NB4 (cell line): ENCODE measurements around the gene MTARC2.

Source experiments
- DNase-seq: peaks from one replicate; pipeline ENCODE4 v3.0.0; 2010; ENCODE audit warnings: low read depth
- H3K4me3 ChIP-seq: one replicate; pipeline ENCODE4 v1.5.1; 2011; ENCODE audit warnings: mild to moderate bottlenecking, low read depth, low read length, moderate library complexity
- MYC ChIP-seq: IDR thresholded peaks from 2 replicates; pipeline ENCODE4 v1.6.1; 2011; ENCODE audit warnings: low read depth, low read length
- POLR2A ChIP-seq: IDR thresholded peaks from 2 replicates; pipeline ENCODE4 v1.6.1; 2011; ENCODE audit warnings: mild to moderate bottlenecking; ENCODE audit not compliant: insufficient read length; ENCODE audit errors: extremely low read depth
- TF ChIP-seq, protein P1 (sequence below): IDR thresholded peaks from one replicate; pipeline ENCODE4 v1.5.1; 2012; ENCODE audit warnings: low read depth, low read length
- TF ChIP-seq, protein P2 (sequence below): IDR thresholded peaks from 2 replicates; pipeline ENCODE4 v1.6.1; 2011; ENCODE audit warnings: low read depth, low read length

The MTARC2 gene

DNA sequence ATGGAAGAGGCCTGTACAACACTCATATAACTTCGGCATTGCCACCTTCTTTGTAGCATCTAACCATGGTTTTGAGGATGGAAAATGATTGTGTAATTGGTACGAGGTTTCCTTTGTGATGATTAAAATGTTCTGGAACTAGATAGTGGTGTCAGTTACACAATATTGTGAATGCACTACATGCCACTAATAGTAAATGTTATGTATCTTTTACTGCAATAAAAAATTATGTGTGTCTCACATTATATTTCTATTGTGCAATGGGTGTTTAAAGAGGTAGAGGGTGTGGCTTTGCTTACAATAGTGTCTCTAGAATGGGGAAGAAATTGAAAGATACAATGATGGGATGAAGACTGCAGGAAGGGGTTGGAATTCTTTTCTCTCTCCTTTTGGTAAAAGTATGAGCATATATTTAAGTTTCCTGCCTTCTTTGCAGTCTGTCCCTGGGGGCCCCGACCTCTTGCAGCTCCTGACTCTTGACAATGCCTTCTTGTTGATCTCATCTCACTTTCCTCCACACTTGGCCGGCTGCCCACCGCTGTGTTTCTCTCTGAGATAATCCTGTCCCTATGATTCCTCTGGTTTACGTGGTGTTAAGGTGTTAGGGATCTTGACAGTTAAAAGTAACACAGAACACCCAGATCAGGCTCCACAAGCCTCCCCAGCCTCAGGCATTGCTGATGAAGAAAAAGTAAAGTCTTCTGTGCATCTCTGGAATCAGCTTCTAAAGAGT is 77.9 kb downstream of the MTARC2 start:
- no peak for TF ChIP-seq POLR2A
- no peak overlapping the region for H3K4me3 ChIP-seq
- peak; percentile 7 for DNase-seq

DNA sequence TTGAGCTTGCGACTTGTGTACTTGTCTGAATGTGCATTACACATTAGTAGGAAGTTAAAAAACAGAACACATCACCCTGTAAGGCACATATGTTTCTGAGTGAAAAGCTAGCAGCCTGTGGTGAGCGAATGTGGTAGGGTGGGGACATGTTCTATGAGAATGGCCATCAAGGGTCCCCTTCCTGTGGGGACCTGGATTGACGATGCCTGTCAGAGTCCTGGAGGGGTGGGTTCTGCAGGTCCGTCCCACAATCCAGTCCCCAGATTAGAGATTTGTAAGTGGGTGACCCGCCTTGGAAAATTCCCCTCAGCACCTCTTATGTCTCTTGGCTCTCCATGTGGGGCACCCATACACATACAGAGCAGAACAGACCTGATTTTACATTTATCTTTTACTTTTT is 78.6 kb downstream of the MTARC2 start:
- DNase-seq: no peak
- TF ChIP-seq, protein P1, sequence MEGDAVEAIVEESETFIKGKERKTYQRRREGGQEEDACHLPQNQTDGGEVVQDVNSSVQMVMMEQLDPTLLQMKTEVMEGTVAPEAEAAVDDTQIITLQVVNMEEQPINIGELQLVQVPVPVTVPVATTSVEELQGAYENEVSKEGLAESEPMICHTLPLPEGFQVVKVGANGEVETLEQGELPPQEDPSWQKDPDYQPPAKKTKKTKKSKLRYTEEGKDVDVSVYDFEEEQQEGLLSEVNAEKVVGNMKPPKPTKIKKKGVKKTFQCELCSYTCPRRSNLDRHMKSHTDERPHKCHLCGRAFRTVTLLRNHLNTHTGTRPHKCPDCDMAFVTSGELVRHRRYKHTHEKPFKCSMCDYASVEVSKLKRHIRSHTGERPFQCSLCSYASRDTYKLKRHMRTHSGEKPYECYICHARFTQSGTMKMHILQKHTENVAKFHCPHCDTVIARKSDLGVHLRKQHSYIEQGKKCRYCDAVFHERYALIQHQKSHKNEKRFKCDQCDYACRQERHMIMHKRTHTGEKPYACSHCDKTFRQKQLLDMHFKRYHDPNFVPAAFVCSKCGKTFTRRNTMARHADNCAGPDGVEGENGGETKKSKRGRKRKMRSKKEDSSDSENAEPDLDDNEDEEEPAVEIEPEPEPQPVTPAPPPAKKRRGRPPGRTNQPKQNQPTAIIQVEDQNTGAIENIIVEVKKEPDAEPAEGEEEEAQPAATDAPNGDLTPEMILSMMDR: no peak
- TF ChIP-seq MYC: no peak
- TF ChIP-seq, protein P2, sequence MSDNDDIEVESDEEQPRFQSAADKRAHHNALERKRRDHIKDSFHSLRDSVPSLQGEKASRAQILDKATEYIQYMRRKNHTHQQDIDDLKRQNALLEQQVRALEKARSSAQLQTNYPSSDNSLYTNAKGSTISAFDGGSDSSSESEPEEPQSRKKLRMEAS: no peak
- TF ChIP-seq POLR2A: no peak
- H3K4me3 ChIP-seq: no peak overlapping the region

DNA sequence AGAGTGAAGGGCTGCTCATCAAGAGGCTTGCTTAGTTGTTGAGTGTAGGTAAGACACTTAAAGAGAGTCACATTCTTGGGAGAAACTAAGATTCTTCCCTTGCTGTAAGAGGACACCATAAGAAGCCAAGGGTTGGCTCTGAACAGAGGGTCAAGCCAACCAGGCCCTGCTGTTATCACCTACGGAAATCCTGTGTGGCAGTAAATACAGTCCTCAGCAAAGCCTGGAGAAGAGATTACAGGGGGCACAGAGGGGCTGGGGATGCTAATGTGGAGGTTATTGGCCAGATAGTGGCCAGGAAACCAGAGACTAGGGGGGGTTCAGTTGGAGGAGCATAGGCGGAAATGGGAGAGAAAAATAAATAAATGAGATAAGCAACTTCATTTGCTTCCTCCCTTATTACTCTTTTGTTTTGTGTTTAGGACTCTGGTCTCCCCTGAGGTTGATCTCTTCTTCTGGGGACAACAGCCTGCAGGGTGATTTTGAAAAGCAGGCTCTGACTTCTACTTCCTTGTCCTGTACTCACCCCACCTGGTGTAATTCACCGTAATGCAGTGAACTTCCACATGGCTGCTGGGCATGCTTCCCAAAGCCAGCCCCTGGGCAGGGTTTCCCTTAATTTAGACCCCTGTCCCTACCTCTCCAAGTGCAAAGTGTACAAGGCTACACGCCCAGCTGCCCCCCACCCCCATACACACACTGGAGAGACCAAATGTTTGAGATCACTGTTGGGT is 79.5 kb downstream of the MTARC2 start:
- TF ChIP-seq POLR2A: no peak
- TF ChIP-seq, protein P1: no peak
- no peak for TF ChIP-seq MYC
- TF ChIP-seq, protein P2: no peak
- H3K4me3 ChIP-seq: no peak overlapping the region
- DNase-seq: no peak

DNA sequence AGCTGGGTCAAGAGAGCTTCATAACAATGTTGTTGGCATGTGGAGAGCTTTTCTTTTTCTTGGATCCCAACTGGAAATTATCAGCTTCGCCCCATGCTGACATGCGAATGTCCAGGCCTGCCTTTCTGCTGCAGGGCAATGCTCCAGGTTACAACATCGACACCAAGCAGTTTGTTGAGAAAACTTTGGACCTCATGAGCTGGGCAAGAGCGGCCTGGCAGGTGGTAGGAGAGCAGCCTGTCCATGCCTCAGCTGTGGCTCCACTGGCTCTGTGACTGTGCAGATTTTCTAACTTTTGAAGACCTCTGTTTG is 80.0 kb downstream of the MTARC2 start:
- H3K4me3 ChIP-seq: no peak overlapping the region
- TF ChIP-seq, protein P1: no peak
- TF ChIP-seq MYC (no peak), POLR2A (no peak)
- TF ChIP-seq, protein P2: no peak

DNA sequence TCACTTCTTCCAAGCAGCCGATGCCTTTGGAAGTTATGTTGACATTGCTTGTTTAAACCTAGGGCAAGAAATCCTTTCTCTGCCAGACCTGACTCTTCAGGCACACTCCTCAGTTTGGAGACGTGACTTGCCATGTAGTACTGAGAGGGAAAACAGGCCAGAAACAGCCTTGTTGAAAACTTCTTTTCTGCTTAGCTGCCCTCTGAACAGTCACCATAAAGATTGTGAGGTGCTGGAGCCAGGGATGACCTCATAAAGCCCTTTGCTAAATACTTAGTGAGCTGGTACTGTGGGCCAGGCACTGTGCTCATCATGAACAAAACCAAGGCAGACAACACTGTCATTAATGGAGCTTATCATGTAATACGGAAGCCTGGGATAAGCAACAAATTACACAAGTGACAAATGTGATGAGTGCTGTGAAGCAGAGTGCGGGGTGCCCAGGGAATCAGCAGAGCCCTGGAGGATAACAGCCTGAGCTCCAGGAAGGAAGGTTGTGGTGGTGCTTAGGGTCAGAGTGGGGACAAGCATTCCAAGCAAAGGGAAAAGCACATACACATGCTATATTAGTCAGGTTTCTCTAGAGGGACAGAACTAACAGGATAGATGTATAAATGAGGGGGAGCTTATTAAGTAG is 80.9 kb downstream of the MTARC2 start:
- DNase-seq: no peak
- no peak for TF ChIP-seq POLR2A
- TF ChIP-seq, protein P2: no peak
- TF ChIP-seq, protein P1: no peak
- TF ChIP-seq MYC: no peak

More for the DNA sequence above, 80.0 kb downstream of the MTARC2 start:
- no peak for DNase-seq

DNA sequence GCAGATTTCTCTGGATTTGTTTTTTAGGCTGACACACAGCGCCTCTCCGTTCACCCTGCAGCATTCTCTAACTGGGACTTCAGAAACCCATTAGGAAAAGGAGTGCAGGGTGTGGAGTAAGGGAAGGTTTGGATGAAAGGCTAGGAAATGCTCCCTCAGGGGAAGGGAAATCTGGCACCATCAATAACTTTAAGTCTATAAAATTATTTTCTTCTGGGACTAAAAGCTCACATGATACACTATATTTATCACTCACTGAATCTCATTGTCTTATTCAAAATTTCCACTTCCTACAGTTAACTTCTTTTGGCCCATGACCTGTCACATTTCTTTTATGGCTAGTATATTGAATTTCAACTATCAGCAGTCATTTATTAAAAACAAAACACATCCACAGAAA is 85.3 kb downstream of the MTARC2 start:
- no peak for DNase-seq
- H3K4me3 ChIP-seq: no peak overlapping the region
- TF ChIP-seq, protein P1: no peak
- no peak for TF ChIP-seq MYC
- TF ChIP-seq, protein P2: no peak
- TF ChIP-seq POLR2A: no peak

More for the DNA sequence above, 80.9 kb downstream of the MTARC2 start:
- H3K4me3 ChIP-seq: no peak overlapping the region
